ENCODE measurements around the gene KANSL1. TPM values are rescaled to one million over a fixed set of nuclear protein-coding genes. Genes with fewer than 3 reads are reported as not detected.
A peak's percentile ranks its signal among the peaks of the same experiment; 100 is the strongest.
"Not testable (repeated sequence)": the region's sequence is repeated elsewhere in the genome, so short reads cannot be mapped to it uniquely, and the experiment has no call there.

KANSL1 gene
- total RNA-seq, 1 experiment from 2014 or later: 47.6 TPM

- Histone ChIP-seq H3K4me3 (ENCODE audit: low read length) (no peak overlapping the region), H3K79me2 (ENCODE audit: low read length) (peaks cover 100% of the 10 kb centered on the region), H3K4me1 (ENCODE audit: insufficient read depth, low read length) (peaks cover 31% of the 10 kb centered on the region), H3K9me2 (replicated peaks; ENCODE audit: low read length) (no peaks in the 10 kb centered on the region), H3F3A (ENCODE audit: low read length, unreplicated experiment) (peaks cover 7% of the 10 kb centered on the region), H4K20me1 (ENCODE audit: low read length) (peaks cover 60% of the 10 kb centered on the region), H3K27ac (ENCODE audit: low read length) (peak overlapping the region; percentile 38), H2AFZ (ENCODE audit: low read length) (no peak overlapping the region), H3K27me3 (ENCODE audit: low read length) (no peaks in the 10 kb centered on the region), H3K9ac (ENCODE audit: low read length) (no peak overlapping the region), H3K9me3 (ENCODE audit: low read length) (no peaks in the 10 kb centered on the region), H3K36me3 (ENCODE audit: low read depth, low read length) (no peaks in the 10 kb centered on the region), H3K4me2 (ENCODE audit: low read length) (peak overlapping the region; percentile 43; the same call in 1 of the 2 replicates)
- CTCF ChIA-PET: interaction anchor here (0.8 to 1.6 kb wide), 3 partner anchors 64 to 104 kb away, joined by 3 to 6 read pairs (median 6); partner anchors contain the start of gene KANSL1
- no TSS peak for BruUV-seq (replicated peaks)
- POLR2A ChIA-PET (ENCODE audit: unreplicated experiment): no interaction called here
- intact Hi-C loops (cut with micrococcal nuclease): loop anchor here (5.0 kb wide), 2 partner anchors 44 to 74 kb away; no protein-coding TSS in a partner anchor
- no peak for TF ChIP-seq EZH2 (IDR thresholded peaks at IDR 0.05; ENCODE audit: low read length, unreplicated experiment)
- no peak for TF ChIP-seq EZH2phosphoT487 (IDR thresholded peaks at IDR 0.05; ENCODE audit: borderline replicate concordance, low read length)
- no peak for TF ChIP-seq CTCF (conservative IDR thresholded peaks at IDR 0.05; ENCODE audit: low read depth, low read length)
- DNase-seq (peak; percentile 16), ATAC-seq (peak; percentile 51)
These were observed 85.1 kb downstream of the KANSL1 start for GRCh38 chr17:46108120-46108519.

- Histone ChIP-seq H3K4me3 (ENCODE audit: low read length) (no peak overlapping the region), H3F3A (ENCODE audit: low read length, unreplicated experiment) (peaks cover 7% of the 10 kb centered on the region), H3K4me2 (ENCODE audit: low read length) (no peak overlapping the region), H3K4me1 (ENCODE audit: insufficient read depth, low read length) (peaks cover 31% of the 10 kb centered on the region), H3K27ac (ENCODE audit: low read length) (no peak overlapping the region), H4K20me1 (ENCODE audit: low read length) (peaks cover 58% of the 10 kb centered on the region), H3K9me3 (ENCODE audit: low read length) (no peaks in the 10 kb centered on the region), H3K79me2 (ENCODE audit: low read length) (peaks cover 100% of the 10 kb centered on the region), H3K9me2 (replicated peaks; ENCODE audit: low read length) (no peaks in the 10 kb centered on the region), H3K27me3 (ENCODE audit: low read length) (no peaks in the 10 kb centered on the region), H3K9ac (ENCODE audit: low read length) (no peak overlapping the region), H3K36me3 (ENCODE audit: low read depth, low read length) (no peaks in the 10 kb centered on the region), H2AFZ (ENCODE audit: low read length) (no peak overlapping the region)
- CTCF ChIA-PET: no interaction called here
- BruUV-seq (replicated peaks): TSS peak; percentile 11
- no peak for TF ChIP-seq EZH2 (IDR thresholded peaks at IDR 0.05; ENCODE audit: low read length, unreplicated experiment)
- TF ChIP-seq EZH2phosphoT487 (IDR thresholded peaks at IDR 0.05; ENCODE audit: borderline replicate concordance, low read length): no peak
- no peak for TF ChIP-seq CTCF (conservative IDR thresholded peaks at IDR 0.05; ENCODE audit: low read depth, low read length)
- ATAC-seq (no peak), DNase-seq (no peak)
- POLR2A ChIA-PET (ENCODE audit: unreplicated experiment): no interaction called here
- intact Hi-C loops (cut with micrococcal nuclease): loop anchor here (5.0 kb wide), 2 partner anchors 45 to 75 kb away; no protein-coding TSS in a partner anchor
These were observed 86.1 kb downstream of the KANSL1 start for GRCh38 chr17:46106966-46107644.

- H3K4me3 ChIP-seq (ENCODE audit: low read length); H3K9me3 ChIP-seq (ENCODE audit: low read length); DNase-seq; POLR2A ChIA-PET (ENCODE audit: unreplicated experiment); H3K9ac ChIP-seq (ENCODE audit: low read length); ATAC-seq; H2AFZ ChIP-seq (ENCODE audit: low read length); BruUV-seq (replicated peaks); H3K36me3 ChIP-seq (ENCODE audit: low read depth, low read length); H3K9me2 ChIP-seq (replicated peaks; ENCODE audit: low read length); H3K4me1 ChIP-seq (ENCODE audit: insufficient read depth, low read length); H3K27ac ChIP-seq (ENCODE audit: low read length); H3K4me2 ChIP-seq (ENCODE audit: low read length); CTCF ChIA-PET; H3K27me3 ChIP-seq (ENCODE audit: low read length); H3F3A ChIP-seq (ENCODE audit: low read length, unreplicated experiment): not testable (repeated sequence)
- Histone ChIP-seq H3K79me2 (ENCODE audit: low read length) (peaks cover 100% of the 10 kb centered on the region), H4K20me1 (ENCODE audit: low read length) (peaks cover 33% of the 10 kb centered on the region)
- intact Hi-C loops (cut with micrococcal nuclease): loop anchor here (5.0 kb wide), 2 partner anchors 41 to 56 kb away; no protein-coding TSS in a partner anchor
These were observed 90.4 kb downstream of the KANSL1 start for GRCh38 chr17:46102806-46103205.

- DNase-seq; H3K9me3 ChIP-seq (ENCODE audit: low read length); CTCF ChIA-PET; ATAC-seq; H3K9me2 ChIP-seq (replicated peaks; ENCODE audit: low read length); BruUV-seq (replicated peaks); H3K4me1 ChIP-seq (ENCODE audit: insufficient read depth, low read length); H3K27me3 ChIP-seq (ENCODE audit: low read length); H3K9ac ChIP-seq (ENCODE audit: low read length); H2AFZ ChIP-seq (ENCODE audit: low read length); H3F3A ChIP-seq (ENCODE audit: low read length, unreplicated experiment); H3K4me2 ChIP-seq (ENCODE audit: low read length); H3K4me3 ChIP-seq (ENCODE audit: low read length); H3K36me3 ChIP-seq (ENCODE audit: low read depth, low read length); H3K27ac ChIP-seq (ENCODE audit: low read length); POLR2A ChIA-PET (ENCODE audit: unreplicated experiment): not testable (repeated sequence)
- peaks cover 100% of the 10 kb centered on the region for H3K79me2 ChIP-seq (ENCODE audit: low read length)
- peaks cover 25% of the 10 kb centered on the region for H4K20me1 ChIP-seq (ENCODE audit: low read length)
- intact Hi-C loops (cut with micrococcal nuclease): loop anchor here (5.0 kb wide), 2 partner anchors 40 to 55 kb away; no protein-coding TSS in a partner anchor
These were observed 91.2 kb downstream of the KANSL1 start for GRCh38 chr17:46101785-46102617.

Measured in PC-3 (cell line).